ENCODE results near the gene IL20RB. TPM values are rescaled to one million over a fixed set of nuclear protein-coding genes. Genes with fewer than 3 reads are reported as not detected.
"Not testable (repeated sequence)": the region's sequence is repeated elsewhere in the genome, so short reads cannot be mapped to it uniquely, and the experiment has no call there.

IL20RB gene
- total RNA-seq, 1 experiment from 2014 or later: 7.2 TPM

GRCh38 chr3:137013951-137014688 is 56.3 kb downstream of the IL20RB start:
- no peak for TF ChIP-seq EZH2 (IDR thresholded peaks at IDR 0.05; ENCODE audit: low read depth)
- TF ChIP-seq, protein P1, sequence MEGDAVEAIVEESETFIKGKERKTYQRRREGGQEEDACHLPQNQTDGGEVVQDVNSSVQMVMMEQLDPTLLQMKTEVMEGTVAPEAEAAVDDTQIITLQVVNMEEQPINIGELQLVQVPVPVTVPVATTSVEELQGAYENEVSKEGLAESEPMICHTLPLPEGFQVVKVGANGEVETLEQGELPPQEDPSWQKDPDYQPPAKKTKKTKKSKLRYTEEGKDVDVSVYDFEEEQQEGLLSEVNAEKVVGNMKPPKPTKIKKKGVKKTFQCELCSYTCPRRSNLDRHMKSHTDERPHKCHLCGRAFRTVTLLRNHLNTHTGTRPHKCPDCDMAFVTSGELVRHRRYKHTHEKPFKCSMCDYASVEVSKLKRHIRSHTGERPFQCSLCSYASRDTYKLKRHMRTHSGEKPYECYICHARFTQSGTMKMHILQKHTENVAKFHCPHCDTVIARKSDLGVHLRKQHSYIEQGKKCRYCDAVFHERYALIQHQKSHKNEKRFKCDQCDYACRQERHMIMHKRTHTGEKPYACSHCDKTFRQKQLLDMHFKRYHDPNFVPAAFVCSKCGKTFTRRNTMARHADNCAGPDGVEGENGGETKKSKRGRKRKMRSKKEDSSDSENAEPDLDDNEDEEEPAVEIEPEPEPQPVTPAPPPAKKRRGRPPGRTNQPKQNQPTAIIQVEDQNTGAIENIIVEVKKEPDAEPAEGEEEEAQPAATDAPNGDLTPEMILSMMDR (conservative IDR thresholded peaks at IDR 0.05): peak; percentile 93
- no peaks in the 10 kb centered on the region for H3K4me1 ChIP-seq (replicated peaks; ENCODE audit: insufficient read depth)

DNA sequence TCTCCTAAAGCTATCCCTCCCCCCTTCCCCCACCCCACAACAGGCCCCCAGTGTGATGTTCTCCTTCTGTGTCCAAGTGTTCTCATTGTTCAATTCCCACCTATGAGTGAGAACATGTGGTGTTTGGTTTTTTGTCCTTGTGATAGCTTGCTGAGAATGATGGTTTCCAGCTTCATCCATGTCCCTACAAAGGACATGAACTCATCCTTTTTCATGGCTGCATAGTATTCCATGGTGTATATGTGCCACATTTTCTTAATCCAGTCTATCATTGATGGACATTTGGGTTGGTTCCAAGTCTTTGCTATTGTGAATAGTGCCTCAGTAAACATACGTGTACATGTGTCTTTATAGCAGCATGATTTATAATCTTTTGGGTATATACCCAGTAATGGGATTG is 59.5 kb downstream of the IL20RB start:
- H3K9me3 ChIP-seq (ENCODE audit: insufficient read depth, low read depth); H3F3A ChIP-seq (ENCODE audit: insufficient read depth, low read depth); H3K9me2 ChIP-seq (ENCODE audit: insufficient read depth); H3K27me3 ChIP-seq (ENCODE audit: insufficient read depth, low read depth); H3K4me3 ChIP-seq; DNase-seq; H3K4me1 ChIP-seq (replicated peaks; ENCODE audit: insufficient read depth); H3K4me2 ChIP-seq; BruUV-seq (replicated peaks); H3K36me3 ChIP-seq (ENCODE audit: low read depth); H4K20me1 ChIP-seq (ENCODE audit: insufficient read depth); H2AFZ ChIP-seq; H3K27ac ChIP-seq; H3K79me2 ChIP-seq (ENCODE audit: low read depth); CTCF ChIA-PET; intact Hi-C loops (cut with micrococcal nuclease; ENCODE audit: unreplicated experiment); POLR2A ChIA-PET (ENCODE audit: unreplicated experiment): not testable (repeated sequence)

More at GRCh38 chr3:137013951-137014688, 56.3 kb downstream of the IL20RB start:
- DNase-seq: peak; percentile 66 to 88
- no TSS peak for BruUV-seq (replicated peaks)
- POLR2A ChIA-PET (ENCODE audit: unreplicated experiment): no interaction called here
- intact Hi-C loops (cut with micrococcal nuclease; ENCODE audit: unreplicated experiment): loop anchor here (1.0 to 2.0 kb wide), 8 partner anchors 65 to 939 kb away; partner anchors contain the start of genes NCK1, SLC35G2 and STAG1
- Histone ChIP-seq H3K9me2 (ENCODE audit: insufficient read depth) (no peaks in the 10 kb centered on the region), H3K27me3 (ENCODE audit: insufficient read depth, low read depth) (no peaks in the 10 kb centered on the region), H2AFZ (peak overlapping the region; percentile 69; the same call in 1 of the 2 replicates), H4K20me1 (ENCODE audit: insufficient read depth) (no peaks in the 10 kb centered on the region), H3K27ac (no peak overlapping the region), H3K36me3 (ENCODE audit: low read depth) (no peaks in the 10 kb centered on the region), H3F3A (ENCODE audit: insufficient read depth, low read depth) (no peaks in the 10 kb centered on the region), H3K4me2 (peak overlapping the region; percentile 57), H3K4me3 (no peak overlapping the region), H3K79me2 (ENCODE audit: low read depth) (no peaks in the 10 kb centered on the region), H3K9me3 (ENCODE audit: insufficient read depth, low read depth) (no peaks in the 10 kb centered on the region)
- CTCF ChIA-PET: interaction anchor here (0.5 to 1.9 kb wide), 15 partner anchors 58 to 1079 kb away, joined by 3 to 47 read pairs (median 3); partner anchors contain the start of genes NCK1 and STAG1

- Histone ChIP-seq H3K27ac (no peak overlapping the region), H3K4me2 (no peak overlapping the region), H3K79me2 (ENCODE audit: low read depth) (no peaks in the 10 kb centered on the region), H4K20me1 (ENCODE audit: insufficient read depth) (no peaks in the 10 kb centered on the region), H3K9me3 (ENCODE audit: insufficient read depth, low read depth) (no peaks in the 10 kb centered on the region), H3K4me3 (no peak overlapping the region), H3K27me3 (ENCODE audit: insufficient read depth, low read depth) (no peaks in the 10 kb centered on the region), H3F3A (ENCODE audit: insufficient read depth, low read depth) (no peaks in the 10 kb centered on the region), H3K9me2 (ENCODE audit: insufficient read depth) (no peaks in the 10 kb centered on the region), H3K4me1 (replicated peaks; ENCODE audit: insufficient read depth) (no peaks in the 10 kb centered on the region), H2AFZ (no peak overlapping the region), H3K36me3 (ENCODE audit: low read depth) (no peaks in the 10 kb centered on the region)
- TF ChIP-seq, protein P1 (conservative IDR thresholded peaks at IDR 0.05): no peak
- TF ChIP-seq EZH2 (IDR thresholded peaks at IDR 0.05; ENCODE audit: low read depth): no peak
- ChIA-PET CTCF (no interaction called here), POLR2A (ENCODE audit: unreplicated experiment) (no interaction called here)
- intact Hi-C loops (cut with micrococcal nuclease; ENCODE audit: unreplicated experiment): no loop called here
- DNase-seq: no peak
- no TSS peak for BruUV-seq (replicated peaks)
These were observed 62.5 kb downstream of the IL20RB start for GRCh38 chr3:137020315-137020714.
